ENCODE measurements around the gene LBH. TPM values are rescaled to one million over a fixed set of nuclear protein-coding genes. Genes with fewer than 3 reads are reported as not detected.

The LBH gene
- total RNA-seq, 4 donors from 2014 or later: 62.3 to 509 (median 348) TPM

DNA sequence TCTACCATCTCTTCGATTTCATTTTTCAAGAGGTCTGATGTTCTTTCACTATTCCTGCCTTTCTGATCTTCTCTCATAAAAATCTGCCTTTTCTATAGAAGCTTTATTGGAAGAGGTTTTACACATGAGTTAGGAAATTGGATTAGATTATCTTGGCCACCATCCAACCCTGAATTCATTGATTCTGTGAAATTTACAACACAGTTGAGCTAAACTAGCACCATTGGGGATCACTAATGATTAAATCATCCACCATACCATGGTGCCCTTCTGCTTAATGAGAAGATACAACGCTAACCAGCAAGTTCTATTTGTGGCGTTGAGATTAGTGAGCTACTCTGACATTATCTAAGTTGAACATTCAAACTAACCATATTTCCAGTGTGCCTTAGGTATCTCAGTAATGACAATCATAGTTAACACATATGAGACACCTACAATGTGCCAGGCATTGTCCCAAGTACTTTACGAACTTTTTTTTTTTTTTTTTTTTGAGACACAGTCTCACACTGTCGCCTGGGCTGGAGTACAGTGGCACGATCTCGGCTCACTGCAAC is 17.3 kb upstream of the LBH start:
- Histone ChIP-seq H3K4me1 (peaks cover 0 to 17% (median 10%) of the 10 kb centered on the region in 3 donors), H3K36me3 (no peaks in the 10 kb centered on the region), H3K9me3 (no peaks in the 10 kb centered on the region), H3K4me3 (no peak overlapping the region), H3K27me3 (no peaks in the 10 kb centered on the region), H3K27ac (no peak overlapping the region)
- no peak for ATAC-seq
- TF ChIP-seq POLR2AphosphoS5 (IDR thresholded peaks at IDR 0.05) (no peak), EP300 (IDR thresholded peaks at IDR 0.05) (no peak), POLR2A (IDR thresholded peaks at IDR 0.05) (no peak)
- TF ChIP-seq, protein P1, sequence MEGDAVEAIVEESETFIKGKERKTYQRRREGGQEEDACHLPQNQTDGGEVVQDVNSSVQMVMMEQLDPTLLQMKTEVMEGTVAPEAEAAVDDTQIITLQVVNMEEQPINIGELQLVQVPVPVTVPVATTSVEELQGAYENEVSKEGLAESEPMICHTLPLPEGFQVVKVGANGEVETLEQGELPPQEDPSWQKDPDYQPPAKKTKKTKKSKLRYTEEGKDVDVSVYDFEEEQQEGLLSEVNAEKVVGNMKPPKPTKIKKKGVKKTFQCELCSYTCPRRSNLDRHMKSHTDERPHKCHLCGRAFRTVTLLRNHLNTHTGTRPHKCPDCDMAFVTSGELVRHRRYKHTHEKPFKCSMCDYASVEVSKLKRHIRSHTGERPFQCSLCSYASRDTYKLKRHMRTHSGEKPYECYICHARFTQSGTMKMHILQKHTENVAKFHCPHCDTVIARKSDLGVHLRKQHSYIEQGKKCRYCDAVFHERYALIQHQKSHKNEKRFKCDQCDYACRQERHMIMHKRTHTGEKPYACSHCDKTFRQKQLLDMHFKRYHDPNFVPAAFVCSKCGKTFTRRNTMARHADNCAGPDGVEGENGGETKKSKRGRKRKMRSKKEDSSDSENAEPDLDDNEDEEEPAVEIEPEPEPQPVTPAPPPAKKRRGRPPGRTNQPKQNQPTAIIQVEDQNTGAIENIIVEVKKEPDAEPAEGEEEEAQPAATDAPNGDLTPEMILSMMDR (IDR thresholded peaks at IDR 0.05): no peak
- WGBS, 2 donors (ENCODE audit: low coverage in 1 of 2): 91 to 92% methylated on average over 5 of the region's 7 CpGs

GRCh38 chr2:30216157-30216556 is 15.2 kb upstream of the LBH start:
- no peak for TF ChIP-seq POLR2A (IDR thresholded peaks at IDR 0.05)
- no peak for TF ChIP-seq POLR2AphosphoS5 (IDR thresholded peaks at IDR 0.05)
- no peak for TF ChIP-seq EP300 (IDR thresholded peaks at IDR 0.05)
- TF ChIP-seq, protein P1 (IDR thresholded peaks at IDR 0.05): no peak
- no peak for ATAC-seq
- H3K27ac ChIP-seq: no peak overlapping the region

DNA sequence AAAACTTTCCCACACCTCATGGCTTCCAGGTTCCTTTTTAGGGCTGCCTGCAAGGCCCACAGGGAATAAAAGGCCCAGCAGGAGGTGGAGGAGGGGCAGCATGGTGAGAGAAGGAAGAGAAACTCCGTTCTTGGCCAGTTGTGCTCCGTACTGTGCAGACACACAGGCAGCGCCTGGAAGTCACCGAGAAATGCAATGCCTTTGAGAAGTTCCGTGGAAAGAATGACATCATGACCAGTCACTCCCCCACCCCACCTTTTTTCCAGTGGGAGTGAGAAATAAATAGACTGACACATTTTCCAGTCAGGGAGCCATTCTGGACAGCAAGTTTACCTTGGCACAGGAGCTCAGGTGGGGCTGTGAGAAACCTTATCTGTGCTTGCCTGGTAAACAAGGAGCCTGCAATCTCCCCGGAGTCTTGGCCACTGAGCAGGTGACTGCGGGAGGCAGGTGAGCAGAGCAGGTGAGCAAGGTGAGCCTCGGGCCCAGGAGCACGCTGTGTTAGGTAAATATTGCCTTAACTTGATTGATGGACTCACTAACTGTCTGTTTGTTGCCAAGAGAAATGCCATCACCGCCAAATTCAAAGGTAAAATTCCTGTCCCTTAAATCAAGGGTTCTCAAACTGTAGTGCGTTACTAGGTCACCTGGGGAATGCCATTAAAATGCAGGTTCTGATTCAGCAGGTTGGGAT is 13.5 kb upstream of the LBH start:
- peak; percentile 54 for ATAC-seq
- TF ChIP-seq, protein P1 (IDR thresholded peaks at IDR 0.05): no peak
- TF ChIP-seq POLR2A (IDR thresholded peaks at IDR 0.05) (no peak), POLR2AphosphoS5 (IDR thresholded peaks at IDR 0.05) (no peak), EP300 (IDR thresholded peaks at IDR 0.05) (no peak)
- Histone ChIP-seq H3K27ac (peak overlapping the region in 2 of 4 donors; percentile 6), H3K4me1 (peaks cover 0 to 16% (median 10%) of the 10 kb centered on the region in 3 donors), H3K4me3 (no peak overlapping the region), H3K36me3 (no peaks in the 10 kb centered on the region), H3K27me3 (no peaks in the 10 kb centered on the region), H3K9me3 (no peaks in the 10 kb centered on the region)
- 32% methylated on average over 10 of the region's 11 CpGs; no CpG with 5 or more reads in 1 of the 2 donors for WGBS, 2 donors (ENCODE audit: low coverage in 1 of 2)

More at GRCh38 chr2:30216157-30216556, 15.2 kb upstream of the LBH start:
- Histone ChIP-seq H3K4me3 (no peak overlapping the region), H3K9me3 (no peaks in the 10 kb centered on the region), H3K4me1 (peaks cover 0 to 16% (median 10%) of the 10 kb centered on the region in 3 donors), H3K36me3 (no peaks in the 10 kb centered on the region), H3K27me3 (no peaks in the 10 kb centered on the region)

- no peak for ATAC-seq
- H3K27ac ChIP-seq: peak overlapping the region in 1 of 4 donors; percentile 6
- no peaks in the 10 kb centered on the region for H3K27me3 ChIP-seq
- H3K36me3 ChIP-seq: no peaks in the 10 kb centered on the region
- no peak overlapping the region for H3K4me3 ChIP-seq
- no peaks in the 10 kb centered on the region for H3K9me3 ChIP-seq
- WGBS, 2 donors (ENCODE audit: low coverage in 1 of 2): 84 to 98% methylated on average over 5 to 6 of the region's 6 CpGs
- H3K4me1 ChIP-seq: peaks cover 0 to 16% (median 10%) of the 10 kb centered on the region in 3 donors
- TF ChIP-seq EP300 (IDR thresholded peaks at IDR 0.05) (no peak), POLR2A (IDR thresholded peaks at IDR 0.05) (no peak)
Observed at GRCh38 chr2:30218338-30218713, 13.0 kb upstream of the LBH start.

- Histone ChIP-seq H3K27me3 (no peaks in the 10 kb centered on the region), H3K36me3 (no peaks in the 10 kb centered on the region), H3K4me3 (no peak overlapping the region), H3K4me1 (peaks cover 0 to 16% (median 10%) of the 10 kb centered on the region in 3 donors), H3K27ac (no peak overlapping the region), H3K9me3 (no peaks in the 10 kb centered on the region)
- 76 to 85% methylated on average over 2 to 4 of the region's 4 CpGs for WGBS, 2 donors (ENCODE audit: low coverage in 1 of 2)
- TF ChIP-seq EP300 (IDR thresholded peaks at IDR 0.05) (no peak), POLR2A (IDR thresholded peaks at IDR 0.05) (no peak), POLR2AphosphoS5 (IDR thresholded peaks at IDR 0.05) (no peak)
- TF ChIP-seq, protein P1 (IDR thresholded peaks at IDR 0.05): no peak
- no peak for ATAC-seq
Observed at GRCh38 chr2:30218814-30219213, 12.5 kb upstream of the LBH start.

All from gastroesophageal sphincter (tissue), 4 donors.